Measurements from ENCODE around the gene PPP3R1.

The PPP3R1 gene

GRCh38 chr2:68236876-68237275 is 15.5 kb downstream of the PPP3R1 start:
- H3K79me2 ChIP-seq (ENCODE audit: control insufficient read depth, low read length), result peaks cover 98% of the 10 kb centered on the region
- H3K4me1 ChIP-seq (ENCODE audit: control insufficient read depth, low read length), result peaks cover 37% of the 10 kb centered on the region
- TF ChIP-seq EZH2phosphoT487 (IDR thresholded peaks at IDR 0.05; ENCODE audit: borderline replicate concordance, low read length) (no peak), CTCF (IDR thresholded peaks at IDR 0.05; ENCODE audit: low read depth, low read length, poor library complexity, severe bottlenecking) (no peak)
- no peak overlapping the region for H3K4me3 ChIP-seq (ENCODE audit: low read length)
- no peaks in the 10 kb centered on the region for H3K9me3 ChIP-seq (ENCODE audit: control insufficient read depth, insufficient read depth, low read length)
- no peak overlapping the region for H3K27ac ChIP-seq (ENCODE audit: low read depth, low read length)
- no peak overlapping the region for H3K4me2 ChIP-seq (ENCODE audit: low read length)
- peaks cover 41% of the 10 kb centered on the region for H4K20me1 ChIP-seq (ENCODE audit: control insufficient read depth, insufficient read depth, low read depth, low read length)
- no peaks in the 10 kb centered on the region for H3K27me3 ChIP-seq (ENCODE audit: control insufficient read depth, low read length)
- H3F3A ChIP-seq (ENCODE audit: control insufficient read depth, insufficient read depth), result 0 out of 2 replicates have a peak, but pooled peaks cover 2% of the 10 kb centered on the region
- peaks cover 43% of the 10 kb centered on the region for H3K36me3 ChIP-seq (ENCODE audit: control insufficient read depth, low read length)
- H3K9me2 ChIP-seq (replicated peaks; ENCODE audit: control insufficient read depth, low read length), result no peaks in the 10 kb centered on the region

GRCh38 chr2:68236103-68236734 is 16.1 kb downstream of the PPP3R1 start:
- Histone ChIP-seq H3K27me3 (ENCODE audit: control insufficient read depth, low read length) (no peaks in the 10 kb centered on the region), H3K4me3 (ENCODE audit: low read length) (no peak overlapping the region), H3K79me2 (ENCODE audit: control insufficient read depth, low read length) (peaks cover 98% of the 10 kb centered on the region), H3K36me3 (ENCODE audit: control insufficient read depth, low read length) (peaks cover 46% of the 10 kb centered on the region), H4K20me1 (ENCODE audit: control insufficient read depth, insufficient read depth, low read depth, low read length) (peaks cover 46% of the 10 kb centered on the region), H3K9me3 (ENCODE audit: control insufficient read depth, insufficient read depth, low read length) (no peaks in the 10 kb centered on the region), H3K27ac (ENCODE audit: low read depth, low read length) (no peak overlapping the region), H3K4me2 (ENCODE audit: low read length) (no peak overlapping the region), H3K4me1 (ENCODE audit: control insufficient read depth, low read length) (peaks cover 41% of the 10 kb centered on the region), H3K9me2 (replicated peaks; ENCODE audit: control insufficient read depth, low read length) (no peaks in the 10 kb centered on the region), H3F3A (ENCODE audit: control insufficient read depth, insufficient read depth) (0 out of 2 replicates have a peak, but pooled peaks cover 2% of the 10 kb centered on the region)
- TF ChIP-seq CTCF (IDR thresholded peaks at IDR 0.05; ENCODE audit: low read depth, low read length, poor library complexity, severe bottlenecking) (no peak), EZH2phosphoT487 (IDR thresholded peaks at IDR 0.05; ENCODE audit: borderline replicate concordance, low read length) (no peak)

GRCh38 chr2:68235090-68235489 is 17.2 kb downstream of the PPP3R1 start:
- peaks cover 41% of the 10 kb centered on the region for H3K4me1 ChIP-seq (ENCODE audit: control insufficient read depth, low read length)
- no peaks in the 10 kb centered on the region for H3K27me3 ChIP-seq (ENCODE audit: control insufficient read depth, low read length)
- peaks cover 49% of the 10 kb centered on the region for H4K20me1 ChIP-seq (ENCODE audit: control insufficient read depth, insufficient read depth, low read depth, low read length)
- peaks cover 98% of the 10 kb centered on the region for H3K79me2 ChIP-seq (ENCODE audit: control insufficient read depth, low read length)
- H3K4me3 ChIP-seq (ENCODE audit: low read length), result no peak overlapping the region
- no peaks in the 10 kb centered on the region for H3K9me2 ChIP-seq (replicated peaks; ENCODE audit: control insufficient read depth, low read length)
- no peaks in the 10 kb centered on the region for H3K9me3 ChIP-seq (ENCODE audit: control insufficient read depth, insufficient read depth, low read length)
- H3K27ac ChIP-seq (ENCODE audit: low read depth, low read length), result no peak overlapping the region
- TF ChIP-seq EZH2phosphoT487 (IDR thresholded peaks at IDR 0.05; ENCODE audit: borderline replicate concordance, low read length) (no peak), CTCF (IDR thresholded peaks at IDR 0.05; ENCODE audit: low read depth, low read length, poor library complexity, severe bottlenecking) (no peak)
- no peak overlapping the region for H3K4me2 ChIP-seq (ENCODE audit: low read length)
- 0 out of 2 replicates have a peak, but pooled peaks cover 2% of the 10 kb centered on the region for H3F3A ChIP-seq (ENCODE audit: control insufficient read depth, insufficient read depth)
- H3K36me3 ChIP-seq (ENCODE audit: control insufficient read depth, low read length), result peaks cover 46% of the 10 kb centered on the region

All from DOHH2 (cell line).